Spleen (tissue), 7 donors: ENCODE data around the gene GHRH.

Experiments used
- POLR2A ChIP-seq, 3 donors: fragments of 450-650 bp; IDR thresholded peaks; one replicate each; pipeline ENCODE4 v1.5.1; 2017; ENCODE audit warnings: antibody characterized with exemption in 3 of 3, mild to moderate bottlenecking in 1 of 3
- POLR2AphosphoS5 ChIP-seq, 3 donors: sonication (generic); formaldehyde crosslinking; IDR thresholded peaks; one replicate each; pipeline ENCODE4 v1.5.1; 2017; ENCODE audit warnings: antibody characterized with exemption in 3 of 3
- TF ChIP-seq, protein P1 (sequence below), 11 experiments: fragments of 200-600 bp in 7 of 11; fragments of 450-650 bp in 4 of 11; sonication (generic) in 4 of 11; IDR thresholded peaks in 8 of 11; conservative IDR thresholded peaks in 3 of 11; 1 replicate in 7 of 11; 2 replicates in 4 of 11; pipeline versions ENCODE4 v1.4.0 to v1.8.0; 2016 to 2021; ENCODE audit warnings: antibody characterized with exemption in 11 of 11, inconsistent platforms in 4 of 11, mild to moderate bottlenecking in 1 of 11
- donor health status: DM: no; HTN: no; CAD: no; lungs with moderate emphysema.
- donor health status: DM: no; HTN: no; CAD: no.
- donor health status: DM: no; HTN: no; CAD: no.

DNA sequence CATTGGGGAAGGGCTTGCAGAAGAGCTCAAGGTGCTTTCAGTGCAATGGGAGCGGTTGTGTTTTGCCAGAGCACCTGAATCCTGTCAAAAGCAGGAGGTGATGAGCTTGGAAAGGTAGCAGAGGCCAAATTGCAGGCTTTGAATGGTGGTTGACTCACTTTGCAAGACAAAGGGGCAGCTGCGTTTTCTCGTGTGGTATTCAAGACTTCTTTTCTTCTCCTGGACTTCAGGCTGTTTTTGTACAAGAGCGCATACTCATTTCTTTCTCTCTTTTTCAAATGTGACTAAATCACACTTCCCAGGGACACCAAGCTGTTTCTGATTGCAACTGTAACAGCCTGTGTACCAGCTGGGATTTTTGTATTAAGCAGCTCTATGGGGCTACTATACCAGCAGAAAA, 32.3 kb downstream of the GHRH start:
- TF ChIP-seq, protein P1, sequence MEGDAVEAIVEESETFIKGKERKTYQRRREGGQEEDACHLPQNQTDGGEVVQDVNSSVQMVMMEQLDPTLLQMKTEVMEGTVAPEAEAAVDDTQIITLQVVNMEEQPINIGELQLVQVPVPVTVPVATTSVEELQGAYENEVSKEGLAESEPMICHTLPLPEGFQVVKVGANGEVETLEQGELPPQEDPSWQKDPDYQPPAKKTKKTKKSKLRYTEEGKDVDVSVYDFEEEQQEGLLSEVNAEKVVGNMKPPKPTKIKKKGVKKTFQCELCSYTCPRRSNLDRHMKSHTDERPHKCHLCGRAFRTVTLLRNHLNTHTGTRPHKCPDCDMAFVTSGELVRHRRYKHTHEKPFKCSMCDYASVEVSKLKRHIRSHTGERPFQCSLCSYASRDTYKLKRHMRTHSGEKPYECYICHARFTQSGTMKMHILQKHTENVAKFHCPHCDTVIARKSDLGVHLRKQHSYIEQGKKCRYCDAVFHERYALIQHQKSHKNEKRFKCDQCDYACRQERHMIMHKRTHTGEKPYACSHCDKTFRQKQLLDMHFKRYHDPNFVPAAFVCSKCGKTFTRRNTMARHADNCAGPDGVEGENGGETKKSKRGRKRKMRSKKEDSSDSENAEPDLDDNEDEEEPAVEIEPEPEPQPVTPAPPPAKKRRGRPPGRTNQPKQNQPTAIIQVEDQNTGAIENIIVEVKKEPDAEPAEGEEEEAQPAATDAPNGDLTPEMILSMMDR (IDR thresholded peaks at IDR 0.05 in 8 of 11, conservative IDR thresholded peaks at IDR 0.05 in 3 of 11), result no peak
- no peak for TF ChIP-seq POLR2A (IDR thresholded peaks at IDR 0.05)
- TF ChIP-seq POLR2AphosphoS5 (IDR thresholded peaks at IDR 0.05), result no peak
